ENCODE measurements around the gene PID1.

GRCh38 chr2:229159405-229159804 lies 111.7 kb downstream of the PID1 start:
- TF ChIP-seq CTCF (IDR thresholded peaks at IDR 0.05), result no peak
- TF ChIP-seq POLR2AphosphoS5 (IDR thresholded peaks at IDR 0.05; ENCODE audit: low read depth, low read length), result no peak
- TF ChIP-seq, protein P1, sequence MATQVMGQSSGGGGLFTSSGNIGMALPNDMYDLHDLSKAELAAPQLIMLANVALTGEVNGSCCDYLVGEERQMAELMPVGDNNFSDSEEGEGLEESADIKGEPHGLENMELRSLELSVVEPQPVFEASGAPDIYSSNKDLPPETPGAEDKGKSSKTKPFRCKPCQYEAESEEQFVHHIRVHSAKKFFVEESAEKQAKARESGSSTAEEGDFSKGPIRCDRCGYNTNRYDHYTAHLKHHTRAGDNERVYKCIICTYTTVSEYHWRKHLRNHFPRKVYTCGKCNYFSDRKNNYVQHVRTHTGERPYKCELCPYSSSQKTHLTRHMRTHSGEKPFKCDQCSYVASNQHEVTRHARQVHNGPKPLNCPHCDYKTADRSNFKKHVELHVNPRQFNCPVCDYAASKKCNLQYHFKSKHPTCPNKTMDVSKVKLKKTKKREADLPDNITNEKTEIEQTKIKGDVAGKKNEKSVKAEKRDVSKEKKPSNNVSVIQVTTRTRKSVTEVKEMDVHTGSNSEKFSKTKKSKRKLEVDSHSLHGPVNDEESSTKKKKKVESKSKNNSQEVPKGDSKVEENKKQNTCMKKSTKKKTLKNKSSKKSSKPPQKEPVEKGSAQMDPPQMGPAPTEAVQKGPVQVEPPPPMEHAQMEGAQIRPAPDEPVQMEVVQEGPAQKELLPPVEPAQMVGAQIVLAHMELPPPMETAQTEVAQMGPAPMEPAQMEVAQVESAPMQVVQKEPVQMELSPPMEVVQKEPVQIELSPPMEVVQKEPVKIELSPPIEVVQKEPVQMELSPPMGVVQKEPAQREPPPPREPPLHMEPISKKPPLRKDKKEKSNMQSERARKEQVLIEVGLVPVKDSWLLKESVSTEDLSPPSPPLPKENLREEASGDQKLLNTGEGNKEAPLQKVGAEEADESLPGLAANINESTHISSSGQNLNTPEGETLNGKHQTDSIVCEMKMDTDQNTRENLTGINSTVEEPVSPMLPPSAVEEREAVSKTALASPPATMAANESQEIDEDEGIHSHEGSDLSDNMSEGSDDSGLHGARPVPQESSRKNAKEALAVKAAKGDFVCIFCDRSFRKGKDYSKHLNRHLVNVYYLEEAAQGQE (IDR thresholded peaks at IDR 0.05; ENCODE audit: insufficient read depth in 1 of 2, low read depth in 2 of 2, low read length in 1 of 2), result no peak
- TF ChIP-seq TCF7L2 (IDR thresholded peaks at IDR 0.05; ENCODE audit: low read depth, low read length), result no peak
- TF ChIP-seq SIN3A (IDR thresholded peaks at IDR 0.05; ENCODE audit: borderline replicate concordance, insufficient read depth, low read depth, low read length), result no peak

Measured in Panc1 (cell line).